Cardiac fibroblast (primary cell): ENCODE data around the gene TES.

Experiments used
- DNase-seq, 2 donors: peaks; one replicate each; pipeline versions ENCODE4 v3.0.0 to v3.0.0-alpha.2; 2010; ENCODE audit warnings: low read depth in 2 of 2
- H3K4me3 ChIP-seq, 2 donors: replicated peaks in 1 of 2; 1 replicate in 1 of 2; 2 replicates in 1 of 2; pipeline ENCODE4 v1.5.1; 2011; ENCODE audit warnings: low read depth in 2 of 2, low read length in 2 of 2, mild to moderate bottlenecking in 2 of 2, moderate library complexity in 1 of 2
- CTCF ChIP-seq: IDR thresholded peaks from one replicate; pipeline ENCODE4 v1.5.1; 2011; ENCODE audit warnings: low read depth, mild to moderate bottlenecking, low read length, inconsistent platforms

Gene TES

DNA sequence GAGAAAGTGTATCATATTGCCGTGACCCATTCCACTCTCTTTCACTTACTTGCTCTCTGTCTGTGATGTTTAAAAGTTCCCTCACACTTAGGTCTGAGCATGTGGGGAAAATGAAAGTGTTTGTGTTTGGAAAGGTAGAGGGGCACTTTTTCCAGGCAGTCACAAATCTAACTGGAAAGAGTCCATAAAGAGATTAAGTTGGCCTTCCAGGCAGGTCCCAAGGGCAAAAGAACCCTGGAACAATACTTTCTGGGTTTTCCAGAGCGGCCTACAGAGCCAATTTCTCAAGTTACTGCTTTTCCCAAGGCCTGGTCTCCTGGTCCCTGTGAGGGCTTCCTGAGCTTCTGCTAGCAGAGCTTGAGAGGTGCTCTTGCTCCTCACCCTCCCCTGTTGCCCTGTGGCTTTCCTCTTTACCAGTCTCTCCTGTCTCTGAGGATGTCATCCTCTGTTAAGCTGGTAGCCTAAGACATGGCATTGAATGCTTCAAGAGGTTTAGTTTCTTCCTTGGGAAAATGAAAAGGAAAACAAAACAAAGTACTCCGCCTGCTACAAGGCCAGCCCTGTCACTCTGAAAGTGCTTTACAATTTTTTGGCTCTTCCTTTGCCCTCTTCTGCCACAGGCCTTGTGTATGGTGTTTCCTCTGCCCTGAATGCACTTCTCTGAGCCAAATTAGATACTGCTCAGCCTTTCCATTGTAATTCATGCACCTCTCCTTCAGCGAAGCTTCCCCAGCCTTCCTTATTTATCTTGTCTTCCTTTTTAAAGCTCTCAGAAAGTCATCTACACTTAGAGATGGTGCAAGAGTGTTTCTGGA, 20.1 kb downstream of the TES start:
- H3K4me3 ChIP-seq, result no peak overlapping the region

DNA sequence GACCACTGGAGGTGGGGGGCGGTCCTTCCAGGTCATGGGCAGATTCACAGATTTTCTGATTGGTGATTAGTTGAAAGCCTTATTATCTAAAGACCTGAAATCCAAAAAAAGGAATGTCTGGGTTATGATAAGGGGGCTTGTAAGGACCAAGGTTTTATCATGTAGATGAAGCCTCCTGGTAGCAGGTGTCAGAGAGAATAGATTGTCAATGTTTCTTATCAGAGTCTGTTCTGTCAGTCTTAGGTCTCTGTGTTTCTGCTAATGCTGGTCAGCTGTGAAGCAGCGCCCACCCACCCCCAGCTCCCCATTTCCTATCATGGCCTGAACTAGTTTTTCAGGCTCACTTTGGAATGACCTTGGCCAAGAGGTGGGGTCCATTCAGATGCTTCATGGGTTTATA, 21.2 kb downstream of the TES start:
- no peak for TF ChIP-seq CTCF
- no peak overlapping the region for H3K4me3 ChIP-seq
- DNase-seq, result no peak

More for the DNA sequence above, 20.1 kb downstream of the TES start:
- no peak for TF ChIP-seq CTCF
- DNase-seq, result peak in 1 of 2 donors; percentile 38

- no peak for TF ChIP-seq CTCF
- peak; percentile 71 to 72 for DNase-seq
- no peak overlapping the region for H3K4me3 ChIP-seq
Measured at GRCh38 chr7:116231949-116232348, 21.6 kb downstream of the TES start.

DNA sequence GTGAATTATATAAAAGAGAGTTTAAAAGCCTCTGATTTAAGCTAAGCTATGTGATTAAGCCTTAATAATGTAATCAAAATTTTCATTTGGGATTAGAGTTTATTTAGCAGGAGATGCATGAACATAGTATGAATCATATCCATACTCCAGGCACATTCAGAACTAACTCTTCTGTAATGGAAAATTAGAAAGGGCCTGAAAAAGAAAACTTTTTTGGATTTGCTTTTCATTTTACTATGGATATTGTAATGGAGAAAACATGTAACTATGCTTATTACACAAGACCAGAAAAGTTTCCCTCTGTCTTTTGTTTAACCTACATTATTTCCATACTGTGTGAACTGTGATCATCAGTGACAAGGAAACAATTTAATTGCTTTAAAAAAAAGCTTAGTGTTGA, 22.0 kb downstream of the TES start:
- TF ChIP-seq CTCF, result no peak
- peak; percentile 37 to 57 for DNase-seq
- H3K4me3 ChIP-seq, result no peak overlapping the region

DNA sequence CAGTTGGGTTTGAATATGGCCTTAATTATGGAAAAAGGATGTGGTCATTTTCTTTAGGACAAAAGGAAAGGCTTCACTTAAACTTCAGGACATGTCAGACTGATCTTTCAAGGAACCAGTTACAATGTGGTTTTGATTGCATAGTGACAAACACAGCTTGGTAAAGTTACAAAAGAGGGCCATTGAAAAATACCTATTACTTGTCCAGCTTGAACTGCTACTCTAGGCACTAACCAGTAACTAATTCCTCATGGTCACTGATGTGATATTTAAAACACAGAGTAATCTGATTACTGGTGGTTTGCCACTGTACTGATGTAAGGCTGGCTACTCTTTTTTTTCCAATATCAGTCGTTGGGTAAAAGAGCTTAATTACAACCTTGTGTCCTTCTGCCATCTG, 22.6 kb downstream of the TES start:
- no peak overlapping the region for H3K4me3 ChIP-seq
- DNase-seq, result no peak
- TF ChIP-seq CTCF, result no peak

GRCh38 chr7:116234517-116235200, 24.3 kb downstream of the TES start:
- TF ChIP-seq CTCF, result no peak
- no peak overlapping the region for H3K4me3 ChIP-seq
- DNase-seq, result no peak
